LNCAP (cell line): ENCODE results near the gene ABHD11.

Source experiments
- TF ChIP-seq, protein P1 (sequence below): fragments of 450-650 bp; IDR thresholded peaks from 2 replicates; pipeline ENCODE4 v1.5.1; 2017; ENCODE audit warnings: mild to moderate bottlenecking

The ABHD11 gene

DNA sequence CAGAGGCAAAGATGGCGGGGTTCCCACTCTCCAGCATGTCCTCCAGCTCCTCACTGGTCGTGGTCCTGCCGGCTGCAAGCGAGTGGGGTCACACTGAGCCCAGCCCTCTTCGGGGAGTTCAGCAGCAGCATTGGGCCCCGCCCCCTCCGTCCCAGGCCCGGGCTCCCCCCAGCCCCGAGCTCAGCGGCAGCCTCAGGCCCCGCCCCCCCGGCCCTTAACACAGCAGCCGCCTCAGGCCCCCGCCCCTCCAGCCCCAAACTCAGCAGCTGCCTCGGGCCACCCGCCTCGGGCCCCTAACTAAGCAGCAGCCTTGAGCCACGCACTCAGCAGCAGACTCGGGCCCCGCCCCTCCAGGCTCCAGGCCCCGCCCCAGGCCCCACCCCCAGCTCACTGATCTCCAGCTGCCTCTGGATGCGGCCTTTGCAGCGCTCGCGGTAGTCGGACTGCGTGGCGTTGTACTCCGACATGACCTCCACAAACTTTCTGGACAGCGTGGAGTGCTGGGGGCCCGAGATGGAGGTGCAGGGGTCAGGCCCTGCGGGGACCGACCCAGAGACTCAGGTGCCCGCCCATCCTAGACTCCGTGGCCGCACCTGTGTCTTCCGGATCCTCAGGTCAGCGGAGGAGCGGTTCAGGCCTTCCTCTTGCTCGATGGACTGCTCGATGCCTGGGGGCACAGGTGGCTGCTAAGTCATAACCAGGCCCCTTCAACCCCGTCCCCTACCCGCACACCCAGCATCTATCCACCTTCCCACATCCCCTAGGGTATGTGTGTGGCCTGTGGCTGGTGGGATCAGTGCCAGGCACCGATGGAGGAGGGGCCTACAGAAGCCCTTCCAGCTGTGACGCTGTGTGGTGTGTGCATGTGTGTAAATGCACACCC lies 34.6 kb downstream of the ABHD11 start:
- TF ChIP-seq, protein P1, sequence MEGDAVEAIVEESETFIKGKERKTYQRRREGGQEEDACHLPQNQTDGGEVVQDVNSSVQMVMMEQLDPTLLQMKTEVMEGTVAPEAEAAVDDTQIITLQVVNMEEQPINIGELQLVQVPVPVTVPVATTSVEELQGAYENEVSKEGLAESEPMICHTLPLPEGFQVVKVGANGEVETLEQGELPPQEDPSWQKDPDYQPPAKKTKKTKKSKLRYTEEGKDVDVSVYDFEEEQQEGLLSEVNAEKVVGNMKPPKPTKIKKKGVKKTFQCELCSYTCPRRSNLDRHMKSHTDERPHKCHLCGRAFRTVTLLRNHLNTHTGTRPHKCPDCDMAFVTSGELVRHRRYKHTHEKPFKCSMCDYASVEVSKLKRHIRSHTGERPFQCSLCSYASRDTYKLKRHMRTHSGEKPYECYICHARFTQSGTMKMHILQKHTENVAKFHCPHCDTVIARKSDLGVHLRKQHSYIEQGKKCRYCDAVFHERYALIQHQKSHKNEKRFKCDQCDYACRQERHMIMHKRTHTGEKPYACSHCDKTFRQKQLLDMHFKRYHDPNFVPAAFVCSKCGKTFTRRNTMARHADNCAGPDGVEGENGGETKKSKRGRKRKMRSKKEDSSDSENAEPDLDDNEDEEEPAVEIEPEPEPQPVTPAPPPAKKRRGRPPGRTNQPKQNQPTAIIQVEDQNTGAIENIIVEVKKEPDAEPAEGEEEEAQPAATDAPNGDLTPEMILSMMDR = no peak

- TF ChIP-seq, protein P1 = no peak
These were observed 35.4 kb downstream of the ABHD11 start for GRCh38 chr7:73703225-73703624.

DNA sequence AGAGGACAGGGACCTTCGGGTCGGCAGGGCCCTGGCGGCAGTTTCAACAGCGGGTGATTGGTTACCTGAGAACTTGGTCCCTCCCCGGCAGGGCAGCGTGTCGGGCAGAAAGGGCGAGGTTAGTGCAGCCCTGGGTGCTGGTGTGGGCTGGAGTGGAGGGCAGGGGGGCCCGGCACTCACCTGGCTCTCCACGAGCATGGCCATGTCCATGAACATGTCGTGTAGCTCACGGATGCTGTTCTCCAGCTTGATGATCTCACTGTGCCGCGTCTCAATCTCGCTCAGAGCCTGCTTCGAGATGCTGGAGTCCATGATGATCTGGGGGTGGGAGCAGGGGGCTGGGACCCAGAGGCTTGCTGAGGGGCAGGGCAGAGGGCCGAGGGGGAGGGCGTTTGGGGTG lies 35.9 kb downstream of the ABHD11 start:
- TF ChIP-seq, protein P1 = no peak

DNA sequence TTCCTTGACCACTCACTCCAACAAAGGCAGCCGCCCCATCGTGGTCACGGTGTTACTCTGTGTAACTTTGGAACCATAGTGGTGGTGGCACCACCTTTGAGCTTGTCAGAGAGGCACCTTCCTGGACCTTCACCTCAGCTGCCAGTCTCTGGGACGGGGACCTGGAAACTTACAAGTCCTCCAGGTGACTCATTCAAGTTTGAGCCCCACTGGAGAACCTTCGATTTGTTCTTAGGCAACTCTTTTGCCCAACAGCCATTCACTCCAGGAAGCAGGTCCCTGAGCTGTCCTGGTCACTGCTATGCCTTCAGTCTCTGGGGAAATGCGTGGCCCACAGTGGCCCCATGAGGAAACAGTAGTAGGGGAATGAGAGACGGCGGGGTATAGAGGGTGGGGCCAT lies 36.4 kb downstream of the ABHD11 start:
- TF ChIP-seq, protein P1 = no peak

- TF ChIP-seq, protein P1 = peak; percentile 55
These were observed 37.1 kb downstream of the ABHD11 start for GRCh38 chr7:73701357-73701995.

- TF ChIP-seq, protein P1 = no peak
These were observed 37.9 kb downstream of the ABHD11 start for GRCh38 chr7:73700581-73701134.

GRCh38 chr7:73700069-73700423 lies 38.6 kb downstream of the ABHD11 start:
- TF ChIP-seq, protein P1 = no peak
